HEK293 (cell line): Measurements from ENCODE around the gene ISYNA1.

Experiments
- BCL11A ChIP-seq: fragments of 450-650 bp; formaldehyde crosslinking; IDR thresholded peaks from 2 replicates; pipeline ENCODE4 v1.5.1; 2016; ENCODE audit warnings: low read depth, missing biosample characterization, missing genetic modification characterization
- BCL11B ChIP-seq: fragments of 450-650 bp; formaldehyde crosslinking; IDR thresholded peaks from 2 replicates; pipeline ENCODE4 v1.5.1; 2016; ENCODE audit warnings: low read depth, missing biosample characterization, missing genetic modification characterization
- GLIS1 ChIP-seq: fragments of 450-650 bp; formaldehyde crosslinking; IDR thresholded peaks from 2 replicates; pipeline ENCODE4 v1.5.1; 2016; ENCODE audit warnings: missing biosample characterization, missing genetic modification characterization
- GLIS2 ChIP-seq: fragments of 450-650 bp; formaldehyde crosslinking; IDR thresholded peaks from 2 replicates; pipeline ENCODE4 v1.5.1; 2016; ENCODE audit warnings: missing biosample characterization, missing genetic modification characterization
- KLF7 ChIP-seq: fragments of 450-650 bp; formaldehyde crosslinking; IDR thresholded peaks from 2 replicates; pipeline ENCODE4 v1.5.1; 2016; ENCODE audit warnings: missing biosample characterization, missing genetic modification characterization, borderline replicate concordance
- PBX3 ChIP-seq: sonication (generic); formaldehyde crosslinking; IDR thresholded peaks from 2 replicates; pipeline ENCODE4 v1.8.1; 2022; ENCODE audit warnings: mild to moderate bottlenecking, moderate library complexity, missing genetic modification reagents
- PRDM6 ChIP-seq: fragments of 450-650 bp; formaldehyde crosslinking; IDR thresholded peaks from 2 replicates; pipeline ENCODE4 v1.5.1; 2017; ENCODE audit warnings: missing biosample characterization, missing genetic modification characterization
- REPIN1 ChIP-seq: fragments of 450-650 bp; formaldehyde crosslinking; IDR thresholded peaks from 2 replicates; pipeline ENCODE4 v1.5.1; 2017; ENCODE audit warnings: missing biosample characterization, missing genetic modification characterization, low read depth
- SETDB1 ChIP-seq: IDR thresholded peaks from one replicate; pipeline ENCODE4 v1.6.1; 2017; ENCODE audit warnings: mild to moderate bottlenecking, low read length, moderate library complexity, mixed read lengths; ENCODE audit not compliant: insufficient read length
- SP3 ChIP-seq: fragments of 450-650 bp; formaldehyde crosslinking; IDR thresholded peaks from 2 replicates; pipeline ENCODE4 v1.5.1; 2016; ENCODE audit warnings: missing biosample characterization, missing genetic modification characterization
- ZBTB8A ChIP-seq: fragments of 450-650 bp; formaldehyde crosslinking; IDR thresholded peaks from 2 replicates; pipeline ENCODE4 v1.5.1; 2016; ENCODE audit warnings: missing biosample characterization, missing genetic modification characterization
- ZNF112 ChIP-seq: fragments of 450-650 bp; formaldehyde crosslinking; IDR thresholded peaks from 2 replicates; pipeline ENCODE4 v1.5.0; 2017; ENCODE audit warnings: missing biosample characterization, missing genetic modification characterization
- ZNF138 ChIP-seq: fragments of 450-650 bp; formaldehyde crosslinking; IDR thresholded peaks from 2 replicates; pipeline ENCODE4 v1.5.1; 2016; ENCODE audit warnings: missing biosample characterization, missing genetic modification characterization, borderline replicate concordance
- ZNF174 ChIP-seq: fragments of 450-650 bp; formaldehyde crosslinking; IDR thresholded peaks from 2 replicates; pipeline ENCODE4 v1.5.0; 2017; ENCODE audit warnings: missing biosample characterization, mild to moderate bottlenecking, missing genetic modification characterization
- ZNF18 ChIP-seq: fragments of 450-650 bp; formaldehyde crosslinking; IDR thresholded peaks from 2 replicates; pipeline ENCODE4 v1.5.1; 2016; ENCODE audit warnings: missing biosample characterization, missing genetic modification characterization
- ZNF211 ChIP-seq: fragments of 450-650 bp; formaldehyde crosslinking; IDR thresholded peaks from 2 replicates; pipeline ENCODE4 v1.5.1; 2016; ENCODE audit warnings: low read depth, missing biosample characterization, missing genetic modification characterization
- ZNF274 ChIP-seq, 2 experiments: fragments of 200-500 bp in 1 of 2; fragments of 450-650 bp in 1 of 2; sonication (Bioruptor generic) in 1 of 2; formaldehyde crosslinking in 1 of 2; IDR thresholded peaks; 2 replicates each; pipeline versions ENCODE4 v1.5.1 to v1.6.1; 2014 to 2016; ENCODE audit warnings: borderline replicate concordance in 1 of 2, inconsistent platforms in 1 of 2, low read length in 1 of 2, missing biosample characterization in 1 of 2, missing genetic modification characterization in 1 of 2
- ZNF292 ChIP-seq: fragments of 450-650 bp; formaldehyde crosslinking; IDR thresholded peaks from 2 replicates; pipeline ENCODE4 v1.5.1; 2016; ENCODE audit warnings: low read depth, missing biosample characterization, missing genetic modification characterization, borderline replicate concordance
- ZNF362 ChIP-seq: fragments of 450-650 bp; formaldehyde crosslinking; IDR thresholded peaks from 2 replicates; pipeline ENCODE4 v1.5.1; 2016; ENCODE audit warnings: missing biosample characterization, missing genetic modification characterization
- ZNF514 ChIP-seq: fragments of 450-650 bp; formaldehyde crosslinking; IDR thresholded peaks from 2 replicates; pipeline ENCODE4 v1.5.1; 2016; ENCODE audit warnings: missing biosample characterization, missing genetic modification characterization
- ZNF521 ChIP-seq: fragments of 450-650 bp; formaldehyde crosslinking; IDR thresholded peaks from 2 replicates; pipeline ENCODE4 v1.5.1; 2017; ENCODE audit warnings: missing biosample characterization, mild to moderate bottlenecking, missing genetic modification characterization
- ZNF580 ChIP-seq: fragments of 450-650 bp; formaldehyde crosslinking; IDR thresholded peaks from 2 replicates; pipeline ENCODE4 v1.5.1; 2016; ENCODE audit warnings: missing biosample characterization, missing genetic modification characterization
- ZNF701 ChIP-seq: fragments of 450-650 bp; formaldehyde crosslinking; IDR thresholded peaks from 2 replicates; pipeline ENCODE4 v1.5.1; 2016; ENCODE audit warnings: missing biosample characterization, missing genetic modification characterization
- TF ChIP-seq, protein P1 (sequence below): fragments of 450-650 bp; formaldehyde crosslinking; IDR thresholded peaks from 2 replicates; pipeline ENCODE4 v1.5.0; 2017; ENCODE audit warnings: missing biosample characterization, missing genetic modification characterization, borderline replicate concordance
- TF ChIP-seq, protein P2 (sequence below): fragments of 450-650 bp; formaldehyde crosslinking; IDR thresholded peaks from 2 replicates; pipeline ENCODE4 v1.5.1; 2017; ENCODE audit warnings: missing biosample characterization, missing genetic modification characterization
- TF ChIP-seq, protein P3 (sequence below): fragments of 450-650 bp; formaldehyde crosslinking; IDR thresholded peaks from 2 replicates; pipeline ENCODE4 v1.5.1; 2017; ENCODE audit warnings: missing biosample characterization, missing genetic modification characterization

The ISYNA1 gene

GRCh38 chr19:18436671-18437490 lies 1.1 kb downstream of the ISYNA1 start (continued):
- TF ChIP-seq, protein P1, sequence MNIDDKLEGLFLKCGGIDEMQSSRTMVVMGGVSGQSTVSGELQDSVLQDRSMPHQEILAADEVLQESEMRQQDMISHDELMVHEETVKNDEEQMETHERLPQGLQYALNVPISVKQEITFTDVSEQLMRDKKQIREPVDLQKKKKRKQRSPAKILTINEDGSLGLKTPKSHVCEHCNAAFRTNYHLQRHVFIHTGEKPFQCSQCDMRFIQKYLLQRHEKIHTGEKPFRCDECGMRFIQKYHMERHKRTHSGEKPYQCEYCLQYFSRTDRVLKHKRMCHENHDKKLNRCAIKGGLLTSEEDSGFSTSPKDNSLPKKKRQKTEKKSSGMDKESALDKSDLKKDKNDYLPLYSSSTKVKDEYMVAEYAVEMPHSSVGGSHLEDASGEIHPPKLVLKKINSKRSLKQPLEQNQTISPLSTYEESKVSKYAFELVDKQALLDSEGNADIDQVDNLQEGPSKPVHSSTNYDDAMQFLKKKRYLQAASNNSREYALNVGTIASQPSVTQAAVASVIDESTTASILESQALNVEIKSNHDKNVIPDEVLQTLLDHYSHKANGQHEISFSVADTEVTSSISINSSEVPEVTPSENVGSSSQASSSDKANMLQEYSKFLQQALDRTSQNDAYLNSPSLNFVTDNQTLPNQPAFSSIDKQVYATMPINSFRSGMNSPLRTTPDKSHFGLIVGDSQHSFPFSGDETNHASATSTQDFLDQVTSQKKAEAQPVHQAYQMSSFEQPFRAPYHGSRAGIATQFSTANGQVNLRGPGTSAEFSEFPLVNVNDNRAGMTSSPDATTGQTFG (tag by site-specific recombination): no peak
- TF ChIP-seq, protein P2, sequence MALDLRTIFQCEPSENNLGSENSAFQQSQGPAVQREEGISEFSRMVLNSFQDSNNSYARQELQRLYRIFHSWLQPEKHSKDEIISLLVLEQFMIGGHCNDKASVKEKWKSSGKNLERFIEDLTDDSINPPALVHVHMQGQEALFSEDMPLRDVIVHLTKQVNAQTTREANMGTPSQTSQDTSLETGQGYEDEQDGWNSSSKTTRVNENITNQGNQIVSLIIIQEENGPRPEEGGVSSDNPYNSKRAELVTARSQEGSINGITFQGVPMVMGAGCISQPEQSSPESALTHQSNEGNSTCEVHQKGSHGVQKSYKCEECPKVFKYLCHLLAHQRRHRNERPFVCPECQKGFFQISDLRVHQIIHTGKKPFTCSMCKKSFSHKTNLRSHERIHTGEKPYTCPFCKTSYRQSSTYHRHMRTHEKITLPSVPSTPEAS (tag by site-specific recombination): no peak
- no peak for TF ChIP-seq ZNF701
- TF ChIP-seq ZNF362 (tag by site-specific recombination): no peak
- no peak for TF ChIP-seq ZNF292
- peak; percentile 88 for TF ChIP-seq GLIS1 (tag by site-specific recombination)
- TF ChIP-seq ZNF18: no peak
- no peak for TF ChIP-seq ZNF274 (IDR thresholded peaks at IDR 0.05; ENCODE audit: low read length)
- no peak for TF ChIP-seq ZNF274 (tag by site-specific recombination; IDR thresholded peaks at IDR 0.05; ENCODE audit: borderline replicate concordance)
- TF ChIP-seq ZNF514: no peak
- peak; percentile 38 for TF ChIP-seq ZBTB8A (tag by site-specific recombination)
- TF ChIP-seq ZNF580 (tag by site-specific recombination): no peak
- TF ChIP-seq REPIN1 (tag by site-specific recombination): no peak
- TF ChIP-seq, protein P3, sequence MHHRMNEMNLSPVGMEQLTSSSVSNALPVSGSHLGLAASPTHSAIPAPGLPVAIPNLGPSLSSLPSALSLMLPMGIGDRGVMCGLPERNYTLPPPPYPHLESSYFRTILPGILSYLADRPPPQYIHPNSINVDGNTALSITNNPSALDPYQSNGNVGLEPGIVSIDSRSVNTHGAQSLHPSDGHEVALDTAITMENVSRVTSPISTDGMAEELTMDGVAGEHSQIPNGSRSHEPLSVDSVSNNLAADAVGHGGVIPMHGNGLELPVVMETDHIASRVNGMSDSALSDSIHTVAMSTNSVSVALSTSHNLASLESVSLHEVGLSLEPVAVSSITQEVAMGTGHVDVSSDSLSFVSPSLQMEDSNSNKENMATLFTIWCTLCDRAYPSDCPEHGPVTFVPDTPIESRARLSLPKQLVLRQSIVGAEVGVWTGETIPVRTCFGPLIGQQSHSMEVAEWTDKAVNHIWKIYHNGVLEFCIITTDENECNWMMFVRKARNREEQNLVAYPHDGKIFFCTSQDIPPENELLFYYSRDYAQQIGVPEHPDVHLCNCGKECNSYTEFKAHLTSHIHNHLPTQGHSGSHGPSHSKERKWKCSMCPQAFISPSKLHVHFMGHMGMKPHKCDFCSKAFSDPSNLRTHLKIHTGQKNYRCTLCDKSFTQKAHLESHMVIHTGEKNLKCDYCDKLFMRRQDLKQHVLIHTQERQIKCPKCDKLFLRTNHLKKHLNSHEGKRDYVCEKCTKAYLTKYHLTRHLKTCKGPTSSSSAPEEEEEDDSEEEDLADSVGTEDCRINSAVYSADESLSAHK (tag by site-specific recombination): no peak
- peak; percentile 48; the same call in 1 of the 2 replicates for TF ChIP-seq BCL11B (tag by site-specific recombination)
- no peak for TF ChIP-seq PRDM6 (tag by site-specific recombination)
- TF ChIP-seq BCL11A (tag by site-specific recombination): no peak; the same call in 1 of the 2 replicates
- no peak for TF ChIP-seq SETDB1
- peak; percentile 73; the same call in 1 of the 2 replicates for TF ChIP-seq KLF7 (tag by site-specific recombination)
- TF ChIP-seq SP3: peak; percentile 82
- no peak for TF ChIP-seq PBX3 (CRISPR knock-in tag)
- peak; percentile 93 for TF ChIP-seq GLIS2 (tag by site-specific recombination)
- no peak for TF ChIP-seq ZNF138
- no peak for TF ChIP-seq ZNF521
- TF ChIP-seq ZNF211 (tag by site-specific recombination): no peak
- TF ChIP-seq ZNF174 (tag by site-specific recombination): no peak
- TF ChIP-seq ZNF112 (tag by site-specific recombination): no peak
